ENCODE data around the gene HPGDS. TPM values are rescaled to one million over a fixed set of nuclear protein-coding genes. Genes with fewer than 3 reads are reported as not detected.

Gene HPGDS
- total and polyA plus RNA-seq, 2 of the 13 experiments (the other 11 are each of a cell fraction or from before 2014, with no cell fraction given) = not detected

DNA sequence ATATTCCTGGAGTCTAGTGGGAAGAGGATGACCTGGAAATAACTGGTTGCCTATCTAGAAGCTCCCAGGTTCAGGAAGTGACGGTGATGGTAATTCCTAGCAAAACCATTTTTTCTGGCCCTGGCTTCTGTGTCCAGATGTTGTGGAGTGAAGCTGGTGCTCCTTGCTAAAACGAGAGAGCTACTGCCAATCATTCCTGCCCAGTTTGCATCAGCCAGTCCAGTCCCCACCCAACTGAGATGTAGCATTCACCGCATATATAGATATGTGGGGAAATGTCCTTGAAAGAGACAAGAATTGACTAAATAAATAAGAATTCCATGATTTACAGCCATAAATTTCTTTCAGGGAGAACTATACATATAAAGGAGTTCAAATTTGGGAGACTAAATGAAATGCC, 6.3 kb downstream of the HPGDS start (continued):
- TF ChIP-seq ZMYM3 (CRISPR knock-in tag; IDR thresholded peaks at IDR 0.05) (no peak), ATF1 (CRISPR knock-in tag; IDR thresholded peaks at IDR 0.05) (no peak), NCOA5 (CRISPR knock-in tag; IDR thresholded peaks at IDR 0.05) (no peak), THAP11 (CRISPR knock-in tag; IDR thresholded peaks at IDR 0.05) (no peak), TBP (CRISPR knock-in tag; IDR thresholded peaks at IDR 0.05) (no peak)

DNA sequence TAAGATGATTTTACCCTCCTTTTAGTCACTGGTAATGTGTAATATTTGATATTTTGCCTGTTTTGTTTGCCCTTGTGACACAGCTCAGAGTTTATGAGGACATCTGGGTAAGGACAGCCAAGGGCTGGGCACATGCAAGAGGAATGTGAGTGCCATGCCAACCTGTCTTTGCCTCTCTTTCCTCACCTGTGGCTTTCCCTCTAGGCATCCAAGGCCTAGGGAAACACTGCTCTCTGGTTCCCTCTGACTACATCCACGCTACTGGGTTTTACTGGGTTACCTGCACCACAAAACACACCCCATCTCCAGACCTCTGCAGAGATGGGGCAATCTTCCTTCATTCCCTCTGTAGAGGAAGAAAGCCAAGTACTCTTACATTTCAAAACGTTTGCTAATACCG, 7.7 kb downstream of the HPGDS start:
- H3K27ac ChIP-seq (ENCODE audit: extremely low read length, insufficient read depth, low read length) = no peak overlapping the region
- BruUV-seq (replicated peaks) = no TSS peak
- FAIRE-seq = no peak
- no peaks in the 10 kb centered on the region for H3K4me1 ChIP-seq (ENCODE audit: insufficient read depth, low read length)
- H3K27me3 ChIP-seq (ENCODE audit: control insufficient read depth in 1 of 2, insufficient read depth in 2 of 2, low read length in 2 of 2) = no peaks in the 10 kb centered on the region
- intact Hi-C loops (cut with micrococcal nuclease; ENCODE audit: unreplicated experiment) (no loop called here), in situ Hi-C loops (cut with HindIII; ENCODE audit: extremely low pct_ligation_motif_present, low pct_unique_long_range_greater_than_20kb) (no loop called here)
- no peak overlapping the region for H2AFZ ChIP-seq (ENCODE audit: low read length)
- H3K9ac ChIP-seq (ENCODE audit: insufficient read depth, low read depth, low read length) = no peak overlapping the region
- no peaks in the 10 kb centered on the region for H4K20me1 ChIP-seq (ENCODE audit: insufficient read depth, low read length)
- CTCF ChIA-PET (ENCODE audit: low intra/inter-chr PET ratio, low total read pairs) = no interaction called here
- H3K79me2 ChIP-seq (ENCODE audit: insufficient read depth, low read length) = no peaks in the 10 kb centered on the region
- 28% methylated on average over 3 of the region's 3 CpGs for WGBS (ENCODE audit: low lambda C conversion rate)
- H3K36me3 ChIP-seq (replicated peaks in 1 of 2; ENCODE audit: control insufficient read depth in 1 of 2, insufficient read depth in 2 of 2, low read length in 2 of 2) = no peaks in the 10 kb centered on the region
- no peak for DNase-seq (ENCODE audit: low spot score)
- H3K4me3 ChIP-seq (replicated peaks in 1 of 3; ENCODE audit: insufficient read depth in 1 of 3, low read depth in 2 of 3, low read length in 3 of 3) = no peak overlapping the region
- POLR2A ChIA-PET = no interaction called here
- ATAC-seq = no peak
- H3K4me2 ChIP-seq (ENCODE audit: low read depth, low read length) = no peak overlapping the region
- no peaks in the 10 kb centered on the region for H3K9me3 ChIP-seq (ENCODE audit: low read length)
- TF ChIP-seq ZSCAN9 (CRISPR knock-in tag; IDR thresholded peaks at IDR 0.05; ENCODE audit: borderline replicate concordance) = no peak
- no peak for TF ChIP-seq ZNF484 (CRISPR knock-in tag; IDR thresholded peaks at IDR 0.05; ENCODE audit: borderline replicate concordance, low read depth)
- TF ChIP-seq, protein P1, sequence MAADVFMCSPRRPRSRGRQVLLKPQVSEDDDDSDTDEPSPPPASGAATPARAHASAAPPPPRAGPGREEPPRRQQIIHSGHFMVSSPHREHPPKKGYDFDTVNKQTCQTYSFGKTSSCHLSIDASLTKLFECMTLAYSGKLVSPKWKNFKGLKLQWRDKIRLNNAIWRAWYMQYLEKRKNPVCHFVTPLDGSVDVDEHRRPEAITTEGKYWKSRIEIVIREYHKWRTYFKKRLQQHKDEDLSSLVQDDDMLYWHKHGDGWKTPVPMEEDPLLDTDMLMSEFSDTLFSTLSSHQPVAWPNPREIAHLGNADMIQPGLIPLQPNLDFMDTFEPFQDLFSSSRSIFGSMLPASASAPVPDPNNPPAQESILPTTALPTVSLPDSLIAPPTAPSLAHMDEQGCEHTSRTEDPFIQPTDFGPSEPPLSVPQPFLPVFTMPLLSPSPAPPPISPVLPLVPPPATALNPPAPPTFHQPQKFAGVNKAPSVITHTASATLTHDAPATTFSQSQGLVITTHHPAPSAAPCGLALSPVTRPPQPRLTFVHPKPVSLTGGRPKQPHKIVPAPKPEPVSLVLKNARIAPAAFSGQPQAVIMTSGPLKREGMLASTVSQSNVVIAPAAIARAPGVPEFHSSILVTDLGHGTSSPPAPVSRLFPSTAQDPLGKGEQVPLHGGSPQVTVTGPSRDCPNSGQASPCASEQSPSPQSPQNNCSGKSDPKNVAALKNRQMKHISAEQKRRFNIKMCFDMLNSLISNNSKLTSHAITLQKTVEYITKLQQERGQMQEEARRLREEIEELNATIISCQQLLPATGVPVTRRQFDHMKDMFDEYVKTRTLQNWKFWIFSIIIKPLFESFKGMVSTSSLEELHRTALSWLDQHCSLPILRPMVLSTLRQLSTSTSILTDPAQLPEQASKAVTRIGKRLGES (CRISPR knock-in tag; IDR thresholded peaks at IDR 0.05; ENCODE audit: borderline replicate concordance) = no peak
- TF ChIP-seq, protein P2, sequence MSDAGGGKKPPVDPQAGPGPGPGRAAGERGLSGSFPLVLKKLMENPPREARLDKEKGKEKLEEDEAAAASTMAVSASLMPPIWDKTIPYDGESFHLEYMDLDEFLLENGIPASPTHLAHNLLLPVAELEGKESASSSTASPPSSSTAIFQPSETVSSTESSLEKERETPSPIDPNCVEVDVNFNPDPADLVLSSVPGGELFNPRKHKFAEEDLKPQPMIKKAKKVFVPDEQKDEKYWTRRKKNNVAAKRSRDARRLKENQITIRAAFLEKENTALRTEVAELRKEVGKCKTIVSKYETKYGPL (CRISPR knock-in tag; IDR thresholded peaks at IDR 0.05) = no peak
- no peak for TF ChIP-seq MED13 (CRISPR knock-in tag; IDR thresholded peaks at IDR 0.05)
- no peak for TF ChIP-seq CENPX (CRISPR knock-in tag; IDR thresholded peaks at IDR 0.05)
- no peak for TF ChIP-seq POGZ (CRISPR knock-in tag; IDR thresholded peaks at IDR 0.05)
- TF ChIP-seq ZFP1 (CRISPR knock-in tag; IDR thresholded peaks at IDR 0.05) = no peak
- no peak for TF ChIP-seq ZNF737 (CRISPR knock-in tag; IDR thresholded peaks at IDR 0.05; ENCODE audit: borderline replicate concordance)
- TF ChIP-seq BCL6 (CRISPR knock-in tag; IDR thresholded peaks at IDR 0.05) = no peak
- TF ChIP-seq, protein P3, sequence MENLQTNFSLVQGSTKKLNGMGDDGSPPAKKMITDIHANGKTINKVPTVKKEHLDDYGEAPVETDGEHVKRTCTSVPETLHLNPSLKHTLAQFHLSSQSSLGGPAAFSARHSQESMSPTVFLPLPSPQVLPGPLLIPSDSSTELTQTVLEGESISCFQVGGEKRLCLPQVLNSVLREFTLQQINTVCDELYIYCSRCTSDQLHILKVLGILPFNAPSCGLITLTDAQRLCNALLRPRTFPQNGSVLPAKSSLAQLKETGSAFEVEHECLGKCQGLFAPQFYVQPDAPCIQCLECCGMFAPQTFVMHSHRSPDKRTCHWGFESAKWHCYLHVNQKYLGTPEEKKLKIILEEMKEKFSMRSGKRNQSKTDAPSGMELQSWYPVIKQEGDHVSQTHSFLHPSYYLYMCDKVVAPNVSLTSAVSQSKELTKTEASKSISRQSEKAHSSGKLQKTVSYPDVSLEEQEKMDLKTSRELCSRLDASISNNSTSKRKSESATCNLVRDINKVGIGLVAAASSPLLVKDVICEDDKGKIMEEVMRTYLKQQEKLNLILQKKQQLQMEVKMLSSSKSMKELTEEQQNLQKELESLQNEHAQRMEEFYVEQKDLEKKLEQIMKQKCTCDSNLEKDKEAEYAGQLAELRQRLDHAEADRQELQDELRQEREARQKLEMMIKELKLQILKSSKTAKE (CRISPR knock-in tag; IDR thresholded peaks at IDR 0.05; ENCODE audit: borderline replicate concordance) = no peak
- no peak for TF ChIP-seq LCORL (IDR thresholded peaks at IDR 0.05)
- no peak for TF ChIP-seq LCORL (CRISPR knock-in tag; IDR thresholded peaks at IDR 0.05)
- TF ChIP-seq, protein P4, sequence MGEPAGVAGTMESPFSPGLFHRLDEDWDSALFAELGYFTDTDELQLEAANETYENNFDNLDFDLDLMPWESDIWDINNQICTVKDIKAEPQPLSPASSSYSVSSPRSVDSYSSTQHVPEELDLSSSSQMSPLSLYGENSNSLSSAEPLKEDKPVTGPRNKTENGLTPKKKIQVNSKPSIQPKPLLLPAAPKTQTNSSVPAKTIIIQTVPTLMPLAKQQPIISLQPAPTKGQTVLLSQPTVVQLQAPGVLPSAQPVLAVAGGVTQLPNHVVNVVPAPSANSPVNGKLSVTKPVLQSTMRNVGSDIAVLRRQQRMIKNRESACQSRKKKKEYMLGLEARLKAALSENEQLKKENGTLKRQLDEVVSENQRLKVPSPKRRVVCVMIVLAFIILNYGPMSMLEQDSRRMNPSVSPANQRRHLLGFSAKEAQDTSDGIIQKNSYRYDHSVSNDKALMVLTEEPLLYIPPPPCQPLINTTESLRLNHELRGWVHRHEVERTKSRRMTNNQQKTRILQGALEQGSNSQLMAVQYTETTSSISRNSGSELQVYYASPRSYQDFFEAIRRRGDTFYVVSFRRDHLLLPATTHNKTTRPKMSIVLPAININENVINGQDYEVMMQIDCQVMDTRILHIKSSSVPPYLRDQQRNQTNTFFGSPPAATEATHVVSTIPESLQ (CRISPR knock-in tag; conservative IDR thresholded peaks at IDR 0.05) = no peak

All from HepG2 (cell line).